Measurements from ENCODE around the gene SLC35D3.
A peak's percentile ranks its signal among the peaks of the same experiment; 100 is the strongest.
"Not testable (repeated sequence)": the region's sequence is repeated elsewhere in the genome, so short reads cannot be mapped to it uniquely, and the experiment has no call there.

Gene SLC35D3

DNA sequence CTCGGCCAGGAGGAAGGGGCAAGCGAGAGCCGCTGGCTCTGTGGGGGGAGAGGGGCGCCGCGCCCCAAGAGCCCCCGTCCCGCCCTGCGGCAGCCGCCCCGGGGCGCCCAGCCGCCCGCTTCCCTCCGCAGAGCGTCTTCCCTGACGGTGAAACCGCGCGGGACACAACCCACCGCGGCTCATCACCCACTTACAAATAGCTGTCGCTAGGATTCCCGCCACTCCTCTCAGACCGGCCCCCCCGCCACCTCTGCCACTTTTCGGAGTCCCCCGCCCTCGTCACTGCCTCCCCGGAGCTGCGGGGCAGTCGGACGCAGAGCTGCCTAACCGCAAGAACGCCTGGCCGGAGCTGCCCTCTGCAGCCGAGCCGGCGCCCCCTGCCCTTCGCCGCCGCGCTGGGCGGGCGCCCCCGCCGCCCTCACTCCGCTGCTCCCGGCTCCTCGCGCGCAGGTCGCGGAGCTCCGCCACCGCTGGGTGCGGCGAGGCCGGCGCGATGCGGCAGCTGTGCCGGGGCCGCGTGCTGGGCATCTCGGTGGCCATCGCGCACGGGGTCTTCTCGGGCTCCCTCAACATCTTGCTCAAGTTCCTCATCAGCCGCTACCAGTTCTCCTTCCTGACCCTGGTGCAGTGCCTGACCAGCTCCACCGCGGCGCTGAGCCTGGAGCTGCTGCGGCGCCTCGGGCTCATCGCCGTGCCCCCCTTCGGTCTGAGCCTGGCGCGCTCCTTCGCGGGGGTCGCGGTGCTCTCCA is at the start of gene SLC35D3:
SLC35D3 (plus strand) TSS at position 366 of the 749 bp plus-strand sequence; CDS start at position 494, 128 bp downstream.
- DNase-seq, result peak; percentile 11 to 23

GRCh38 chr6:136873748-136874147 is 48.4 kb upstream of the SLC35D3 start:
- peak in 1 of 2 experiments; percentile 4 for DNase-seq

DNA sequence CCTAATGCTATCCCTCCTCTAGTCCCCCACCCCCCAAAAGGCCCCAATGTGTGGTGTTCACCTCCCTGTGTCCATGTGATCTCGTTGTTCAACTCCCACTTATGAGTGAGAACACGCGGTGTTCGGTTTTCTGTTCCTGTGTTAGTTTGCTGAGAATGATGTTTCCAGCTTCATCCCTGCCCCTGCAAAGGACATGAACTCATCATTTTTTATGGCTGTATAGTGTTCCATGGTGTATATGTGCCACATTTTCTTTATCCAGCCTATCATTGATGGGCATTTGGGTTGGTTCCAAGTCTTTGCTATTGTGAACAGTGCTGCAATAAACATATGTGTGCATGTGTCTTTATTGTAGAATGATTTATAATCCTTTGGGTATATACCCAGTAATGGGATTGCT is 45.6 kb upstream of the SLC35D3 start:
- DNase-seq, result not testable (repeated sequence)

DNA sequence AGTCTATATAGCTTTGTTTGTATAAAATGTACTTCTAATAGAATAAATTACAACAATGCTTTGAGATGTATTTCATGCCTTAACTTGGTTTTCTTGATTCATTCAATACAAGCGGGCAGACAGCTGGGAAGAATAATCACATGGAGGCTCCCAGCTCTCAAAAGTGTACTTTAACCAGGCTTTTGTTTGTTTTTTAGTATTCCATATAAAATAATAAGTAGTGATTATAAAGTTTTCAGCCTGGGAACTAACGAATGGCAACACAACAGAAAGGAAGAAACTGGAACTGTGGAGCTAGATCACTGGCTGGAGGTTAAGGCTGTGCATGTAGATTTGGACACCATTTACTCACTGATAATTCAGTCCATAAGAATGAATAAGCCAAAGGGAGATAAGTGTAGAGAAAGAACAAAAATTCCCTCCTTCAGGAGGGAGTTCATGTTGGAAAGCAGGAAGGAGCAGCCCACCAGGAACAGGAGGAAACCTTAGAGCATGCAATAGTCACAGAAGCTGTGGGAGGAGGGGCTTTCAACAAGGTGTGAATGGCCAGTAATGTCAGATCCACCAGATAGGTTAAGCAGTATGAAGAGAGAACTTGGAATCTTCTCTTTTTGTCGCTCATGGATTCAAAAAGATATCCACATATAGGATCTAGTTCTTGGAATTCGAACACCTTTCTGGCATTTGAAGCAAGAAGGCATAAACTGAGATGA is 41.2 kb upstream of the SLC35D3 start:
- DNase-seq, result no peak

DNA sequence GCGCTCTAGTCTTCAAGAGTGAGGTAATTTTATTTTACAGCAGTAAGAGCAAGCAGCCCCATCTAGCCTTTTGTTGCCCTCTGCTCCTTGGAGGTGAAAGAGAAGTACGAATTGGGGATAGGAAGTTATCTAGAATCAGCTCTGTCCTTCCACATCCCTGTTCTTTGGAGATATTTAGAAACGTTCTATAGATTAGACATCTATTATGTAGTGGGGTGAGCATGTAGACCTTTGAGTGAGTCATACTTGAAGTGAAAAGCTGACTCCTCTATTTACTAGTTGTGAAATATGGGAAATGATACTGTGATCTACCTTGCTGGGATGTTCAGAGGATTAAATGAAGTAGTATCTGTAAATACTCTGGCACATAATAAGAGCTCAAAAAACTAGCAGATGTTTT is 36.0 kb upstream of the SLC35D3 start:
- no peak for DNase-seq

- DNase-seq, result no peak
Measured at GRCh38 chr6:136887953-136888352, 34.1 kb upstream of the SLC35D3 start.

DNA sequence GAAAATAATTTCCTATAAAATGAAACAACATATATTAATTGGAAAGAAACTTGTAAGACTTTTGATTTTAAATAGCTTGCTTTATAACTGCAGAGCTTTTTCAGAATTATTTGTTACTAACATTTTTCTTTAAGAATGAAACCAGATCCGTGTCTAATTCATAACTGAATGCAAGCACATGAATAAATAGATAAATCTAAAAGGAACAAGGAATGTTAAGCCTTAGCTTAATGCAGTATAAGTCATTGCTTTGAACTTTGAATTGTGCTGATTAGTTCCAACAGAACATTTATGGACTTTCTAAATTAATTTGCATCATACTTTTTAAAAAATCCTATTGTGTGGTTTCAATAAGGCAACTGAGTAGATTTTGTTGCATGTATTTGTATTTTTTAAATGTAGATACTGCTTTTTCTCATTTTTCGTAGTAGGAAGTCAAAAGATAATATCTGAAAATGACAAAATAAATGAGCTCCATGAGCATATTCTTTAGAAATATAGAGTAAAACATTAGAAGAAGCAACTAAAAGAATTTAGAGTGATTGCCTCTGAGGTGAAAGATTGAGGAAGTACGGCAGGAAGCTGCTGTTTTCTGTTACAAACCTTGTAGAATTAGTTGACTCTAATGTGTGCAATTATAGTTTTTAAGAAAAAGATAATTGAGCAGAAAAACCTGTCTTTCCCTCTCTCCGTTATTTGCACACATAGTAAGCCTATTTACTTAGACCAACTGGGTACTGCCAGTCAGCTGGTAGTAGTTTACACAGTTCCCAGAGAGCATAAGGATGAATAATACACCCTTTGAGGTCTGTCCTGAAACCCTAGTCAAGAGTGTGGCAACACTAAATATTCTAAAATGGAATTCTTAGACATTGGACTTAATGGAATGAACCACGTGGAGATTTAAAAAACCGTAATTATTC is 32.6 kb upstream of the SLC35D3 start:
- DNase-seq, result peak; percentile 48 to 71

- DNase-seq, result no peak
Measured at GRCh38 chr6:136890194-136890839, 31.8 kb upstream of the SLC35D3 start.

DNA sequence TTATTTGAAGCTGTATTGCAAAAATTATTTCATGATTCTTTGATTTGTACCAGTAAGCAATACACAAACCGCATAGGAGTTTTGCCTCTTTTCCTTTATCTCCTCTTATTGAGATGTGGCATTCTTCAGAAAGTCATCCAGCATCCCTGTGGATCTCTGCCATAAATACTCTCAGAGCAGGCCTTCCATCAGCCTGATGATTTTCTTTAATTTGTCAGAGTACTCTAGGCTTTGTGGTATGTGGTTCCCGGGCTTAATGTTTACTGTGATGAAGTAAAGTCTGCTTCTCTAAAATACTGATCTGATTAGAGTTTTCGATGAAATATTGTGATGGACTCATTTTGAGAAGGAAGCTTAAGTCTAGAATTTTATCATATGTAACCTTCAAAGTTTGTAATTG is 31.1 kb upstream of the SLC35D3 start:
- no peak for DNase-seq

- DNase-seq, result peak; percentile 28 to 45
Measured at GRCh38 chr6:136893187-136893586, 28.9 kb upstream of the SLC35D3 start.

DNA sequence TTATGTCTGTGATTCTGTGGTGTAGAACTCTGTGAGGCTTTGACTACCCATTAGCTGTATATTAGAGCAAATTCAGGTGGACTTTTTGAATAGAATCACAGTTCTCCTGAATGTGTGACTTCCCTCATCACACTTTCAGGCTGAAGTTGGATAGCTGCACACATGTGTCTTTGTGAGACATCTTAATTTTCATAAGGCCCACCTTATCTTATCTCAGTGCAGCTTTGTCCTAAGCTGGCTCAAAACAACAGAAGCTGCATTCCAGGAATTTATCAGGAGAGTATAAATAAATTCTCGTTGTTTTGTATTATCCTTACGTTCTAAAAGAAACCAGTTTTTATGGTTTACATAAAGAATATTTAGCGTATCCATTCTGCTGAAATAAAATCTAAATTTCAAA is 26.2 kb upstream of the SLC35D3 start:
- DNase-seq, result no peak

- no peak for DNase-seq
Measured at GRCh38 chr6:136897071-136897470, 25.0 kb upstream of the SLC35D3 start.

GRCh38 chr6:136901212-136901784 is 20.8 kb upstream of the SLC35D3 start:
- DNase-seq, result no peak

DNA sequence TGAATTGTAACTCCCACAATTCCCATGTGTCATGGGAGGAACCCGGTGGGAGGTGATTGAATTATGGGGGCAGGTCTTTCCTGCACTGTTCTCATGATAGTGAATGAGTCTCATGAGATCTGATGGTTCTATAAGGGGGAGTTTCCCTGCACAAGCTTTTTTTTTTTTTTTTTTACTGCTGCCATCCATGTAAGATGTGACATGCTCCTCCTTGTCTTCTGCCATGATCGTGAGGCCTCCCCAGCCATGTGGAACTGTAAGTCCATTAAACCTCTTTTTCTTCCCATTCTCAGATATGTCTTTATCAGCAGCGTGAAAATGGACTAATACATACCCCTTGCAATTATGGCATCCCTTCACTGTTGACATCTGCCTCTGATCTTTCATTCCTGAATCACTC is 17.6 kb upstream of the SLC35D3 start:
- not testable (repeated sequence) for DNase-seq

GRCh38 chr6:136914947-136915346 is 7.2 kb upstream of the SLC35D3 start:
- DNase-seq, result no peak

GRCh38 chr6:136918706-136919105 is 3.4 kb upstream of the SLC35D3 start:
- no peak for DNase-seq

DNA sequence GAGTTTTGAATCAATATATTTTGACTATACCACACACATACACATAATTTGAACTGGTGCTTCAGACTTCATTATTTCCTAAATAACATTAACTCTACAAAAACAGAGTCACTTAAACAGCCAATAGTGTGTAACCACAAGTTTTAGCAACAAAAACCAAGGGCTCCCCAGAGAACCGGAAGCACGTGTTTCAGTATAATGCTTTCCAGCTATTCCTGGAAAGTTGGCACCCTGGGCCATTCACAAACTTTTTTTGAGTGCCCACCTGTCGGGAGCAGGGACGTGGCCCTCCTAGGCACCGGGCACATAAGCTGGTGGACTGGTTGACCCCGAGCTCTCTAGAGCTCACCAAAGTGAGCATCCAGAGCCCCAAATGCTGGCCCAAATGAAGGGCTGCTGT is 1.9 kb upstream of the SLC35D3 start:
- DNase-seq, result peak; percentile 13 to 18

- DNase-seq, result peak; percentile 46 to 47
Measured at GRCh38 chr6:136920671-136921380, 1.3 kb upstream of the SLC35D3 start.

DNA sequence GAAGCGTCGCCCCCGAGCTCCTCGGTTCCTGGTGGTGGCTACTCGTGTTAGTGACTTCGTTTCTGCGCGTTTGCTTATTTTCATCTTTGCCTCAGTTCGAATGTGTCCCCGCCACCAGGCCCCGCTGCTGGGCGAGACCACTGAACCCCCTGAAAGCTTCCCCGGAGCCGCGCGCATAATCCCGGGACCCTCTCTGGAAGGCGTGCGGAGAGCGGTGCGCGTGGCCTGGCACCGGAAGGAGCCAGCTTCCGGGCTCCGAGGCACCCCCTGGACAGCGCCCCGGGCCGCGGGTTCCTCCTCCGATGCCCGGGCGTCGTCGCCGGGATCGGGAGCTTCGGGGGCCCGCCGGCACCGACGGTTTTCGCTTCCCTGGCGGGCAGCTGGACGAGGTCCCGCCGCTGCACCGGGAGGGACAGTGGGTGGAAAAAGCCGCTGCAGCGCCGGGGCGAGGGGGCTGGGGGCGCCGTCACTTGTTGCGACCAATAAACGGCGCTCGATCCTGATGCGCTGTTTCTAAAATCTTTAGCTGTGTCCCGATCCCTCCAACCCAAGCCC is 643 bp upstream of the SLC35D3 start:
- DNase-seq, result no peak

DNA sequence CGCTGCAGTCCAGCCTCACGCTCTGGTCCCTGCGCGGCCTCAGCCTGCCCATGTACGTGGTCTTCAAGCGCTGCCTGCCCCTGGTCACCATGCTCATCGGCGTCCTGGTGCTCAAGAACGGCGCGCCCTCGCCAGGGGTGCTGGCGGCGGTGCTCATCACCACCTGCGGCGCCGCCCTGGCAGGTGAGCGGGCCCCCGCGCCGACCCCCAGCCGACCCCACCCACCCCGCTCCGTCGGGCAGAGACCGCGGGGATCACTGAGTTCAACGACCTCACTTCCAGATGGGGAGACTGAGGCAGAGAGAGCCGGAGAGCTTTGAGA is 545 bp downstream of the SLC35D3 start:
- DNase-seq, result no peak
